HepG2 (cell line): ENCODE data around the gene PADI2. TPM values are rescaled to one million over a fixed set of nuclear protein-coding genes. Genes with fewer than 3 reads are reported as not detected.

ENCODE experiments used
- ATAC-seq: fragments of 200-7000 bp; cut with Tn5 transposase; 3 replicates; pipeline ENCODE4 v1.9.1; 2020; ENCODE audit warnings: mild to moderate bottlenecking, moderate library complexity
- BruUV-seq: library from RNA; stranded (reverse); fragments of 400-500 nt; replicated peaks from 2 replicates; lab custom pipeline; 2021; lab: Mats Ljungman, UMichigan
- CTCF ChIA-PET: fragments of 300-600 bp; formaldehyde crosslinking; extraction: SDS; loops from one replicate; lab custom pipeline; 2021; ENCODE audit warnings: low total read pairs, inconsistent platforms, low intra/inter-chr PET ratio; lab: Yijun Ruan, JAX
- POLR2A ChIA-PET: fragments of 350-600 bp; sonication (Branson Sonifier 250); formaldehyde crosslinking; loops from one replicate; lab custom pipeline; 2020; ENCODE audit warnings: antibody characterized with exemption, inconsistent platforms; lab: Yijun Ruan, JAX
- DNase-seq: peaks from one replicate; pipeline ENCODE4 v3.0.0-alpha.2; 2015; ENCODE audit warnings: low spot score
- FAIRE-seq: peaks from 3 replicates; lab custom pipeline; 2011; peaks lifted over from hg19 to GRCh38; lab: Jason Lieb, UNC
- H2AFZ ChIP-seq: one replicate; pipeline ENCODE4 v1.6.1; 2011; ENCODE audit warnings: low read length, inconsistent platforms
- H3K27ac ChIP-seq: fragments of 300-600 bp; 3 replicates; pipeline ENCODE4 v1.8.0; 2011; ENCODE audit warnings: mixed run types, mild to moderate bottlenecking, mixed read lengths, low read length, inconsistent platforms; ENCODE audit not compliant: insufficient read depth; ENCODE audit errors: extremely low read length
- H3K27me3 ChIP-seq, 2 experiments: fragments of 200-600 bp in 1 of 2; 2 replicates in 1 of 2; 3 replicates in 1 of 2; pipeline versions ENCODE4 v1.6.0 to v1.8.0; 2011; ENCODE audit warnings: low read length in 2 of 2, mild to moderate bottlenecking in 2 of 2, moderate library complexity in 2 of 2, inconsistent platforms in 1 of 2; ENCODE audit not compliant: insufficient read depth in 2 of 2, control insufficient read depth in 1 of 2
- H3K36me3 ChIP-seq, 2 experiments: fragments of 200-600 bp in 1 of 2; replicated peaks in 1 of 2; 2 replicates in 1 of 2; 3 replicates in 1 of 2; pipeline versions ENCODE4 v1.5.1 to v1.8.0; 2011; ENCODE audit warnings: low read length in 2 of 2, inconsistent platforms in 1 of 2; ENCODE audit not compliant: insufficient read depth in 2 of 2, control insufficient read depth in 1 of 2
- H3K4me1 ChIP-seq: 2 replicates; pipeline ENCODE4 v1.5.1; 2012; ENCODE audit warnings: low read length, inconsistent platforms; ENCODE audit not compliant: insufficient read depth
- H3K4me2 ChIP-seq: 2 replicates; pipeline ENCODE4 v1.6.0; 2011; ENCODE audit warnings: low read depth, low read length, inconsistent platforms
- H3K4me3 ChIP-seq, 3 experiments: fragments of 200-600 bp in 1 of 3; sonication (generic), shearing (Covaris generic) in 1 of 3; replicated peaks in 1 of 3; 2 replicates each; pipeline ENCODE4 v1.5.1; 2011 to 2016; ENCODE audit warnings: low read length in 3 of 3, inconsistent platforms in 2 of 3, low read depth in 2 of 3, mild to moderate bottlenecking in 2 of 3, control low read depth in 1 of 3, mixed read lengths in 1 of 3; ENCODE audit not compliant: insufficient read depth in 1 of 3
- H3K79me2 ChIP-seq: one replicate; pipeline ENCODE4 v1.6.1; 2011; ENCODE audit warnings: low read length, inconsistent platforms; ENCODE audit not compliant: insufficient read depth
- H3K9ac ChIP-seq: 2 replicates; pipeline ENCODE4 v1.6.0; 2011; ENCODE audit warnings: mild to moderate bottlenecking, low read depth, low read length, inconsistent platforms; ENCODE audit not compliant: insufficient read depth
- H3K9me3 ChIP-seq: 2 replicates; pipeline ENCODE4 v1.5.1; 2012; ENCODE audit warnings: mild to moderate bottlenecking, low read length
- H4K20me1 ChIP-seq: 2 replicates; pipeline ENCODE4 v1.6.0; 2011; ENCODE audit warnings: inconsistent platforms, mild to moderate bottlenecking, low read length, moderate library complexity; ENCODE audit not compliant: insufficient read depth
- DPF2 ChIP-seq: sonication (generic); formaldehyde crosslinking; IDR thresholded peaks from 2 replicates; pipeline ENCODE4 v1.4.0; 2020; ENCODE audit warnings: mild to moderate bottlenecking, low read depth, missing genetic modification reagents, borderline replicate concordance
- MBD4 ChIP-seq: IDR thresholded peaks from 2 replicates; pipeline ENCODE4 v1.6.1; 2012; ENCODE audit warnings: low read length, inconsistent platforms, borderline replicate concordance
- MTF2 ChIP-seq: sonication (generic); formaldehyde crosslinking; IDR thresholded peaks from 2 replicates; pipeline ENCODE4 v1.5.0; 2020; ENCODE audit warnings: missing genetic modification reagents, borderline replicate concordance
- SRY ChIP-seq: sonication (generic); formaldehyde crosslinking; IDR thresholded peaks from 2 replicates; pipeline ENCODE4 v1.8.0; 2022; ENCODE audit warnings: mild to moderate bottlenecking, missing genetic modification reagents
- SUZ12 ChIP-seq: fragments of 150-350 bp; IDR thresholded peaks from 2 replicates; pipeline ENCODE4 v1.6.1; 2014; ENCODE audit warnings: low read depth, low read length
- ZBTB40 ChIP-seq, 2 experiments: fragments of 450-650 bp in 1 of 2; sonication (generic) in 1 of 2; formaldehyde crosslinking in 1 of 2; IDR thresholded peaks; 2 replicates each; pipeline versions ENCODE4 v1.6.1 to v1.8.0; 2016 to 2022; ENCODE audit warnings: antibody characterized with exemption in 1 of 2, mild to moderate bottlenecking in 1 of 2, missing genetic modification reagents in 1 of 2
- ZNF367 ChIP-seq: sonication (generic); formaldehyde crosslinking; IDR thresholded peaks from 2 replicates; pipeline ENCODE4 v1.4.0; 2020; ENCODE audit warnings: missing genetic modification reagents, borderline replicate concordance
- ZNF577 ChIP-seq: sonication (generic); formaldehyde crosslinking; IDR thresholded peaks from 2 replicates; pipeline ENCODE4 v1.4.0; 2020; ENCODE audit warnings: mild to moderate bottlenecking, low read depth, missing genetic modification reagents, borderline replicate concordance
- ZNF589 ChIP-seq: sonication (generic); formaldehyde crosslinking; conservative IDR thresholded peaks from 2 replicates; pipeline ENCODE4 v1.8.0; 2022; ENCODE audit warnings: mild to moderate bottlenecking, moderate library complexity, missing genetic modification reagents
- ZNF781 ChIP-seq: sonication (generic); formaldehyde crosslinking; IDR thresholded peaks from 2 replicates; pipeline ENCODE4 v1.5.1; 2020; ENCODE audit warnings: borderline replicate concordance, mild to moderate bottlenecking, missing genetic modification reagents; ENCODE audit errors: not compliant biosample characterization
- ZNF839 ChIP-seq: sonication (generic); formaldehyde crosslinking; IDR thresholded peaks from 2 replicates; pipeline ENCODE4 v1.4.0; 2020; ENCODE audit warnings: missing genetic modification reagents, mild to moderate bottlenecking, borderline replicate concordance
- WGBS: methylation state at CpG from one replicate; pipeline ENCODE4 v1.1.6; 2017; ENCODE audit warnings: low lambda C conversion rate; 5-methylcytosine and 5-hydroxymethylcytosine counted together
- in situ Hi-C: cut with HindIII; loops from 2 replicates; pipeline ENCODE4 v1.10.0; 2017; ENCODE audit warnings: low pct_unique_long_range_greater_than_20kb; ENCODE audit not compliant: extremely low pct_ligation_motif_present
- intact Hi-C: fragments of 100-400 bp; cut with micrococcal nuclease; formaldehyde crosslinking; loops from one replicate; pipeline ENCODE4 v1.10.0; 2022; ENCODE audit not compliant: unreplicated experiment
- polyA plus RNA-seq, 8 experiments: library from polyadenylated mRNA; depleted of rRNA in 3 of 8; stranded (reverse) in 7 of 8; unstranded in 1 of 8; fragments of >200 nt; fragmentation: Illumina TruSeq in 4 of 8; extraction: Trizol in 4 of 8; gene quantifications; 2 replicates each; pipeline versions ENCODE4 v1.2.1 to v1.2.3, GENCODE V29; 2011 to 2016; ENCODE audit warnings: low read depth in 4 of 8, missing spikeins in 1 of 8, mixed read lengths in 1 of 8; ENCODE audit not compliant: insufficient read depth in 1 of 8
- total RNA-seq, 5 experiments: library from RNA; depleted of rRNA; stranded (reverse); fragments of >200 nt; fragmentation: Illumina TruSeq; extraction: Trizol; gene quantifications; 2 replicates each; pipeline ENCODE4 v1.2.3, GENCODE V29; 2016; ENCODE audit warnings: low read depth in 1 of 5
- TF ChIP-seq, protein P1 (sequence below): sonication (generic); formaldehyde crosslinking; IDR thresholded peaks from 2 replicates; pipeline ENCODE4 v1.9.0; 2021; ENCODE audit warnings: missing genetic modification reagents, mild to moderate bottlenecking, borderline replicate concordance

Gene PADI2
- total and polyA plus RNA-seq, 2 of the 13 experiments (the other 11 are each of a cell fraction or from before 2014, with no cell fraction given): not detected

DNA sequence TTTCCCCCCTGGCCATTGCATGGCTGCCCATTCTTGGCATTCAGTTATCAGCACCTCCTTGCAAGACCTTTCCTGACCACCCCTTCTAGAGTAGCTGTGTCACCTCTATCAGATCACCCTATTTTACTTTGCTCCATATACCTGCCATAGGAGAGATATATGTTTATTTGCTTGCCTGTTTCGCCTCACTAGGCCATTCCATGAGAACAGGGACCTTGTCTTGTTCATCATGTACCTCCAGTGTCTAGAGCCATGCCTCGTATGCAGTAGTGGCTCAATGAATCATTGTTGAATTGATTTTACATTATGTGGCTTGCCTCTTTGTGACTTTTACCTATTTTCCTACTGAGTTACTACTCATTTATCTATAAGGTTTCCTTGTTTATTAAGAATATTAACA is 26.4 kb upstream of the PADI2 start (continued):
- TF ChIP-seq ZNF839 (CRISPR knock-in tag) (no peak), SUZ12 (no peak), ZNF781 (CRISPR knock-in tag) (no peak), SRY (CRISPR knock-in tag) (no peak), ZNF367 (CRISPR knock-in tag) (no peak)

GRCh38 chr1:17143760-17144159 is 24.5 kb upstream of the PADI2 start:
- Histone ChIP-seq H3K4me2 (no peak overlapping the region), H4K20me1 (no peaks in the 10 kb centered on the region), H3K27me3 (no peaks in the 10 kb centered on the region; a peak in 1 of 5 replicates), H3K9ac (no peak overlapping the region), H3K27ac (no peak overlapping the region), H2AFZ (no peak overlapping the region), H3K36me3 (no peaks in the 10 kb centered on the region), H3K79me2 (no peaks in the 10 kb centered on the region), H3K4me1 (no peaks in the 10 kb centered on the region), H3K9me3 (no peaks in the 10 kb centered on the region), H3K4me3 (no peak overlapping the region)
- intact Hi-C loops: no loop called here
- in situ Hi-C loops: no loop called here
- ChIA-PET CTCF (no interaction called here), POLR2A (no interaction called here)
- ATAC-seq (no peak), FAIRE-seq (no peak), DNase-seq (no peak)
- no TSS peak for BruUV-seq
- 9% methylated on average over 3 of the region's 3 CpGs for WGBS
- TF ChIP-seq ZNF589 (no peak), ZNF577 (CRISPR knock-in tag) (no peak), DPF2 (CRISPR knock-in tag) (no peak), MTF2 (CRISPR knock-in tag) (no peak), ZBTB40 (IDR thresholded peaks at IDR 0.05) (no peak), ZBTB40 (CRISPR knock-in tag; IDR thresholded peaks at IDR 0.05) (no peak), MBD4 (no peak)
- TF ChIP-seq, protein P1, sequence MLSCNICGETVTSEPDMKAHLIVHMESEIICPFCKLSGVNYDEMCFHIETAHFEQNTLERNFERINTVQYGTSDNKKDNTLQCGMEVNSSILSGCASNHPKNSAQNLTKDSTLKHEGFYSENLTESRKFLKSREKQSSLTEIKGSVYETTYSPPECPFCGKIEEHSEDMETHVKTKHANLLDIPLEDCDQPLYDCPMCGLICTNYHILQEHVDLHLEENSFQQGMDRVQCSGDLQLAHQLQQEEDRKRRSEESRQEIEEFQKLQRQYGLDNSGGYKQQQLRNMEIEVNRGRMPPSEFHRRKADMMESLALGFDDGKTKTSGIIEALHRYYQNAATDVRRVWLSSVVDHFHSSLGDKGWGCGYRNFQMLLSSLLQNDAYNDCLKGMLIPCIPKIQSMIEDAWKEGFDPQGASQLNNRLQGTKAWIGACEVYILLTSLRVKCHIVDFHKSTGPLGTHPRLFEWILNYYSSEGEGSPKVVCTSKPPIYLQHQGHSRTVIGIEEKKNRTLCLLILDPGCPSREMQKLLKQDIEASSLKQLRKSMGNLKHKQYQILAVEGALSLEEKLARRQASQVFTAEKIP: no peak
